GM18520 (cell line): ENCODE measurements around the gene RAB11FIP2.

Source experiments
- ATAC-seq: cut with Tn5 transposase; IDR thresholded peaks from one replicate; pipeline ENCODE4 v1.9.1; 2021; ENCODE audit not compliant: unreplicated experiment

The RAB11FIP2 gene

GRCh38 chr10:117983961-117984360, 62.8 kb downstream of the RAB11FIP2 start:
- ATAC-seq, result no peak

GRCh38 chr10:117980755-117981702, 65.7 kb downstream of the RAB11FIP2 start:
- no peak for ATAC-seq

GRCh38 chr10:117980216-117980615, 66.5 kb downstream of the RAB11FIP2 start:
- no peak for ATAC-seq

- ATAC-seq, result no peak
These were observed 74.4 kb downstream of the RAB11FIP2 start for GRCh38 chr10:117972168-117972837.

- no peak for ATAC-seq
These were observed 75.8 kb downstream of the RAB11FIP2 start for GRCh38 chr10:117970962-117971361.

GRCh38 chr10:117969592-117969991, 77.1 kb downstream of the RAB11FIP2 start:
- no peak for ATAC-seq

- ATAC-seq, result no peak
These were observed 78.2 kb downstream of the RAB11FIP2 start for GRCh38 chr10:117968354-117969182.

GRCh38 chr10:117967149-117967650, 79.5 kb downstream of the RAB11FIP2 start:
- ATAC-seq, result no peak

GRCh38 chr10:117965984-117966383, 80.8 kb downstream of the RAB11FIP2 start:
- no peak for ATAC-seq

GRCh38 chr10:117964536-117964935, 82.2 kb downstream of the RAB11FIP2 start:
- no peak for ATAC-seq

- no peak for ATAC-seq
These were observed 86.3 kb downstream of the RAB11FIP2 start for GRCh38 chr10:117960345-117960935.

GRCh38 chr10:117956972-117957371, 89.8 kb downstream of the RAB11FIP2 start:
- ATAC-seq, result no peak

GRCh38 chr10:117955176-117955575, 91.6 kb downstream of the RAB11FIP2 start:
- ATAC-seq, result no peak
